HG03025 (cell line): ENCODE data around the gene PRR20C.
"Not testable (repeated sequence)": the region's sequence is repeated elsewhere in the genome, so short reads cannot be mapped to it uniquely, and the experiment has no call there.

ENCODE experiments used
- ATAC-seq: cut with Tn5 transposase; IDR thresholded peaks from one replicate; pipeline ENCODE4 v1.9.1; 2021; ENCODE audit warnings: mild to moderate bottlenecking, moderate library complexity; ENCODE audit not compliant: unreplicated experiment, low FRiP score

Gene PRR20C

DNA sequence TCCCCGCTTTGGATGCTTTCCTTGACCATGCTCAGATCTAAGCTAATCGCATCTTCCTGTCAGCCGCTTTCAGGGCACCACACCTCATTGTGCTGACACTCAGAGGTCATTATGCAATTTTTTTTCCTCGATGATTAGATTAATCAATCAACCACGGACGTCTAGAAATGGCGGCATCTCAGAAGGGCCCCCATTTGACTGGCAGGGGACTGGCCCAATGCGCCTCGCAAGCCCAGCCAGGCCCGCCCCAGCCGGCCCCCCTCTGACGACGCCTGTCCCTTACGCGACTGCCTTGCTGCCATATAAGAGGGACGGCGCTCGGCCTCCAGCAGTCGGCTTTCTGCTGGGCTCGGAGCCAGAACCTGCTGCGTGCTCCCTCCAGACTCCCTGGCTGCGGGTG, at the start of gene PRR20C:
TSS of gene PRR20C (plus strand) at position 301 of the 400 bp plus-strand sequence. CDS start 387 bp downstream, outside the sequence.
- ATAC-seq, result not testable (repeated sequence)

GRCh38 chr13:57114945-57115344, 38.9 kb upstream of the PRR20C start:
- no peak for ATAC-seq

DNA sequence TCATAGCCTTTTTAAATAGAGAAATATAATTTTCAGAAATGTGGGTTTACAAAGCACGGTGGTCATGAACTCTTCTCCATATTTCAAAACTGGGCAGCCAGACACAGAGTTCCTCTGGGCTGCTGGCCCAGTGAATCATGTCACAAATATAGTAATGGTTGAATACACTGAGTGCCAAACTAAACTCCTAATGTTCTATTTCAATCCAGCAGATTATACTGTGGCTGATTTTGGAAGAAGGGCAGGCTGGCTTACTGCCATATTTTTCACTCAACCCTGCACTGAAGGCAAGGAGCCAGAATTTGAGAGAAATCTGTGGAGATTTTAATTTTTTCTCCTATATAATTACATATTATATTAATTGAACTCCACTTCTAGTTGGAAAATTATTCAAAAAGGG, 30.2 kb upstream of the PRR20C start:
- no peak for ATAC-seq

DNA sequence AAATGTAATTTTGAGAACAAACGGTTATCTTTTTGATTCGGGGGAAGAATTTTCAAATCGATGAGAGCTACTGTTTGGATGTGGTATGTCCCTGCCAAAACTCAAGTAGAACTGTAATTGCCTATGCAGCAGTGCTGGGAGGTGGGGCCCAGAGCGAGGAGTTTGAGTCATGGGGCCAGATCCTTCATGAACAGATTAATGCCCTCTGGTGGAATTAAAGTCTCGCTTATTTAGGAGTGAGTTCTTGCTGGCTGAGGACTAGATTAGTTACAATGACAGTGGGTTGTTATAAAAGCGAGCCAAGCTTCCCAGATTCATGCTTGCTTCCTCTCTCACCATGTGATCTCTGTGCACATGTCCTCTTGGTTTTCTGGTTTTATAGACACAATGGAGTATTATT, 25.0 kb upstream of the PRR20C start:
- ATAC-seq, result no peak

DNA sequence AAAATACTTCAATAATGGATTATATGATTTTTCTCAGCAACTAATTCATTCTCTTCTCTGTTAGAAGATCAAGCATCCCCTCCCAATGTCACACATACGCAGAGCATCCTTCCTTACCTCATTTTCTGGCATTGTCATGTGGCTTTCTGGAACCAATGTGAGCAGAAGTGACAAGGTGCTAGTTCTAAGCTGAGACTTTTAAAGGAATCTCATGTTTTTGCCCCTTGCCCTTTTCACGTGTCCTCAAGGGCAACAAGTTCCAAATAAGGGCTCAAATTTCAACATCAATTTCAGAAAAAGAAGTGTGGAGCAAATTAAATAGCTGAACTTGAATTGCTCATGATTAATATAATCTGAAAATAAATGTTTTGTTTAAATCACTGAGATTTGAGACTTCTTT, 17.8 kb upstream of the PRR20C start:
- no peak for ATAC-seq

DNA sequence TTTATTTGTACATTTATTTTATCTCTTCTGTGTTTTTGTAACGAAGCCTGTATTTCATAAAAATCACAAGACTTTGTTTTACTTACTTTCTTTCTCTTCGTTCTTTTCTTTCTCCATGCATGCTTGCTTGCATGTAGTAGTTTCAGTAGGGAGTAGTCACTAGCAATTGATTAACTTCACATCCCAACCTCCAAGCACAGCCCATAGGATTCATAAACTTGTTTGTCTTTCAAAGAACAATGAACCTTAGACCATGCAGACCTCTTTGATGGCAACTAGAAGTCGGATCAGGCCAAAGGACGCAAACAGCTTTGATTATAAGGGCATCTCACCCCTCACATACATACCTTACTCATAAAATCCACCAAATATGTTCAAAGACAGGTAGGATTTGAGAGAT, 16.3 kb upstream of the PRR20C start:
- no peak for ATAC-seq

DNA sequence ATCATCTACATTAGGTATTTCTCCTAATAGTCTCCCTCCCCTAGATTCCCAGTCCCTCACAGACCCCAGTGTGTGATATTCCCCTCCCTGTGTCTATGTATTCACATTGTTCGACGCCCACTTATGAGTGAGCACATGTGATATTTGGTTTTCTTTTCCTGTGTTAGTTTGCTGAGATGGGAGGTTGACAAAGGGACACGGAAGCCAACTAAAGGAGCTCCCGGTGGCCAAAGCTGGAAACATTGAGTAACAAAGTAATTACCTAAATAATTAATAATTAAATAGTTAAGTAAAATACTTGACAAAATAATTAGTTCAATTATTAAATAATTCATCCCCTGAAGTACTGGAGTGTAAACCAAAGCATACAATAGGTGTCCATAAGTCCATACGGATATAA, 14.9 kb upstream of the PRR20C start:
- ATAC-seq, result no peak

- ATAC-seq, result not testable (repeated sequence)
Observed at GRCh38 chr13:57139781-57140180, 14.1 kb upstream of the PRR20C start.

GRCh38 chr13:57140235-57140968, 13.5 kb upstream of the PRR20C start, which contains the start of gene PRR20A:
Gene PRR20A (plus strand): TSS chr13:57140918. CDS start chr13:57141305, 387 bp downstream.
- not testable (repeated sequence) for ATAC-seq

DNA sequence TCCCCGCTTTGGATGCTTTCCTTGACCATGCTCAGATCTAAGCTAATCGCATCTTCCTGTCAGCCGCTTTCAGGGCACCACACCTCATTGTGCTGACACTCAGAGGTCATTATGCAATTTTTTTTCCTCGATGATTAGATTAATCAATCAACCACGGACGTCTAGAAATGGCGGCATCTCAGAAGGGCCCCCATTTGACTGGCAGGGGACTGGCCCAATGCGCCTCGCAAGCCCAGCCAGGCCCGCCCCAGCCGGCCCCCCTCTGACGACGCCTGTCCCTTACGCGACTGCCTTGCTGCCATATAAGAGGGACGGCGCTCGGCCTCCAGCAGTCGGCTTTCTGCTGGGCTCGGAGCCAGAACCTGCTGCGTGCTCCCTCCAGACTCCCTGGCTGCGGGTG, 6.7 kb upstream of the PRR20C start, which contains the start of gene PRR20B:
TSS of gene PRR20B (plus strand) at position 301 of the 400 bp plus-strand sequence. CDS start 387 bp downstream, outside the sequence.
- not testable (repeated sequence) for ATAC-seq

DNA sequence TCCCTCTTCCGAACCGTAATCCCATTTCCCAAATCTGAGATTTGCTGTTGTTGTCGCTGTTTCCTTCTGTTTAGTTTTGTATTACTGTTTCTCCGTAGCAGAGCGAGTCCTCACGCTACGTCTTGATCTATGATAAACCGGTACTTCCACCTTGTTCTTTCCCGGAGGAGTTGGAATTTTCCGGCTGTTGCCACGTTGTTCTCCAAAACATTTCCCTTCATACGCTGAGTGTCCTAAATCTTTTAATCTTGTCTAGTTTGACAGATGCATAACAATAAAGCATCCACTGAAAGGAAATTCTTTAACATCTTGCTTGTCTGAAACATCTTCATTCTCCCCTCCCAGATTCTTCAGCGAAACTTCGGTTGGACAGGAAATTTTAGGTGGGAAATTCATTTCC, 5.8 kb upstream of the PRR20C start:
- ATAC-seq, result not testable (repeated sequence)

GRCh38 chr13:57160332-57160731, 6.5 kb downstream of the PRR20C start, which contains the start of gene PRR20D:
Gene PRR20D (plus strand): TSS chr13:57160632. CDS start chr13:57161019, 387 bp downstream.
- ATAC-seq, result not testable (repeated sequence)

- ATAC-seq, result not testable (repeated sequence)
Observed at GRCh38 chr13:57166897-57167296, 13.0 kb downstream of the PRR20C start, which contains the start of gene PRR20E. Gene PRR20E (plus strand): TSS chr13:57167197. CDS start chr13:57167584, 387 bp downstream.

GRCh38 chr13:57191667-57192066, 37.8 kb downstream of the PRR20C start:
- no peak for ATAC-seq
